ENCODE results near the gene MOB2. TPM values are rescaled to one million over a fixed set of nuclear protein-coding genes. Genes with fewer than 3 reads are reported as not detected.

Gene MOB2
- total RNA-seq, 1 donor from 2014 or later: 26.9 TPM

DNA sequence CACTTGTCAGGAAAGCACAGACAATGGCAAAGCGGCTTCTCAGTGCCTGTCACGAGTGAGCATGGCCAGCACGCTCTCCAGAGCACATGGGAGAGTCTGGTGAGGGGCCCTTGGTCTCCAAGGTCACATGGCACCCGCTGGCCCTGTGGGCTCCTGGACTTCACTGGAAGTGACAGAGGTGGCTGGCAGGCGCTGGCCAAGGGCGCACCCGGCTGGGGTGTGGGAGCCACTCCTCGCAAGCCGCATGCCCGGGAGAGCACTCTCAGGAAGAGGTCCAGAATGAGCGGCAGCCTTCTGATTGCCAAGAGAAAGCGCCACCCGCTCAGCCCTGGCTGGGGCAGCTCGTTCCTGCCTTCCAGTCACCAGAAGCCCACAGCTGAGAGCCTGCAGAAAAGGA is 17.1 kb upstream of the MOB2 start:
- TF ChIP-seq CTCF (conservative IDR thresholded peaks at IDR 0.05; ENCODE audit: low read depth, low read length): no peak

GRCh38 chr11:1502954-1503707 is 16.6 kb upstream of the MOB2 start:
- no peak overlapping the region for H3K4me3 ChIP-seq (ENCODE audit: low read depth, low read length)
- no peak for TF ChIP-seq CTCF (conservative IDR thresholded peaks at IDR 0.05; ENCODE audit: low read depth, low read length)
- DNase-seq (ENCODE audit: low read depth): no peak

More for the DNA sequence above, 17.1 kb upstream of the MOB2 start:
- H3K4me3 ChIP-seq (ENCODE audit: low read depth, low read length): no peak overlapping the region
- DNase-seq (ENCODE audit: low read depth): no peak

- no peak for TF ChIP-seq CTCF (conservative IDR thresholded peaks at IDR 0.05; ENCODE audit: low read depth, low read length)
- no peak for DNase-seq (ENCODE audit: low read depth)
- no peak overlapping the region for H3K4me3 ChIP-seq (ENCODE audit: low read depth, low read length)
Observed at GRCh38 chr11:1502168-1502953, 15.8 kb upstream of the MOB2 start.

- H3K4me3 ChIP-seq (ENCODE audit: low read depth, low read length): no peak overlapping the region
- DNase-seq (ENCODE audit: low read depth): no peak
- no peak for TF ChIP-seq CTCF (conservative IDR thresholded peaks at IDR 0.05; ENCODE audit: low read depth, low read length)
Observed at GRCh38 chr11:1501421-1502167, 15.0 kb upstream of the MOB2 start.

DNA sequence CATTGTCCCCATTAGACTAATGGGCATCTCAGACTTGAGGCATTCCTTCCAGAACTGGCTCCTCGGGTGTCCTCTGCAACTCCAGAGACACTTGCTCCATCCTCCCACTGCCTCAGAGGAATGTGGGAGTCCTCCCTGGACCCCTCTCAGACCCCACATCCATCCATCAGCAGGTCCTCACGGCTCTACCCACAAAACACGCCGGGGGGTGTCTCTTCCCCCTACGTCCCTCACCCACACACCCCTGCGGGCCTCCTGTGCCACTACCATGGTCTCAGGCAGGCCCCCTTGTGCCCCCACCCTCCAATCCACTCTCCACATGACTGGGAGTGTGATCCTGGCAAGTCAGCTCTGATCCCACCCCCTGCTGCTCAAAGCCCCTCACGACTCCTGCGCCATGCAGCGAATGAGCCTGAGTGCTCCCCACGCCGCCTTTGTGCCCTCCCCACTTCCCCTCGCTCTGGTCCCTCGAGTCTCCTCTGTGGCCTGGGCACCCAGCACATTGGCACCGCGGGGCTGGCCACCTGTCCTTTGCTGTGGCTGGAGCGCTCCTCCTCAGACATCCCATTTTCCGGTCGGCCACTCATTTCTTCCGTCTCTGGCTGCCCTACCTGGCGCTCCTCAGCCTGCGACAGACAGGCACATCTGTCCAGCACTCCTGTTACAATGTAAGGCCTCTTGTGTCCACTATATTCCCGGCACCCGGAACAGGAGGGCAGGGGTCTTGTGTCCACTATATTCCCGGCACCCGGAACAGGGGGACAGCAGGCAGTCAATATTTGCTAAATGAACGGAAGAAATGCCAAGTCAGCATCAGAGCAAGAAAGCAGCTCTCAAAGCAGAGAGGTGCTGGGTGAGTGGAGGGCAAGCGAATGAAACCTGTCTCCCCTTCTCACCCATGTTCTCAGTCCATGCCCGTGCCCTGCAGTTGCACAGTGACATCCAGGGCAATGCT is 14.2 kb upstream of the MOB2 start:
- no peak for TF ChIP-seq CTCF (conservative IDR thresholded peaks at IDR 0.05; ENCODE audit: low read depth, low read length)
- DNase-seq (ENCODE audit: low read depth): no peak
- no peak overlapping the region for H3K4me3 ChIP-seq (ENCODE audit: low read depth, low read length)

DNA sequence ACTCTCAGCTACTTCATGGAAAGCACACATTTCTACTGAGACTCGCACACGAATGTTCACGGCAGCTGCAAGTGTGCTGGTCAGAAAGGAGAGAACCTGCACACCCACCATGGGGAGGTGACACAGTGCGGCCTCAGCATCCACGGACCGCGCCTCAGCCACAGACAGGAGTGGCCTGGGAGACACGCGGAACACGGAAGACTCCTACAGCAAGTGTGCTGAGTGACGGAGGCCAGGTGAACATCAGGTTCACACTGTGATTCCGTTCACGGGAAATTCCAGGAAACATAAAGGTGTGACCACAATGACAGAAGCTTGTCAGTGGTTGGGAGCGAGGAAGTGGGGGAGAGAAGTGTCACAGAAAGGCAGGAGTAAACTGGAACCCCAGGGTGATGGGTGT is 13.3 kb upstream of the MOB2 start:
- DNase-seq (ENCODE audit: low read depth): no peak
- TF ChIP-seq CTCF (conservative IDR thresholded peaks at IDR 0.05; ENCODE audit: low read depth, low read length): no peak
- no peak overlapping the region for H3K4me3 ChIP-seq (ENCODE audit: low read depth, low read length)
